ENCODE data around the gene NOTCH4.

- TF ChIP-seq ZNF274 (IDR thresholded peaks at IDR 0.05; ENCODE audit: low read depth, low read length) (no peak), YY1 (IDR thresholded peaks at IDR 0.05; ENCODE audit: insufficient read depth, insufficient read length) (no peak), SUZ12 (IDR thresholded peaks at IDR 0.05; ENCODE audit: extremely low read depth, insufficient read depth, insufficient read length) (no peak)
Observed at GRCh38 chr6:32195652-32195901, 28.3 kb downstream of the NOTCH4 start.
